Measurements from ENCODE around the gene NSUN6. TPM values are rescaled to one million over a fixed set of nuclear protein-coding genes. Genes with fewer than 3 reads are reported as not detected.

NSUN6 gene
- total RNA-seq, 1 experiment from 2014 or later: 15.1 TPM

DNA sequence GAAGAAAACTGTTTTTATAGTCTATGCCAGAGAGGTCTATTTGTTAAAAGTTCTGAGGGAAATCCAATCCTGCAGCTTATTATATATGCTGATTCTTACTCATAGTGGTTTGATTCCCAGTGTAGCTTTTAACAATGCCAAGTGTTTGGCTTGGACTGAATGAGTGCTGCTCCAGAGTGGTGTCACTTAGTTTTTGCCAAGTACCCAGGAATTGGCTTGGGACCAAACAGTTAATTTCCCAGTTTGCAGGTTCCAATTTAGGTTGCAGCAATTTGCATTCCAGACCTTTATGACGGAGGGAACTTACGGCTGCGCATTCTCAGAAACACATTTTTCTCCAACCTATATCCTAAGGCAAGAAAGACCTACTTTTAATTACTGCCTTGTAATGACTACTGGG, 32.4 kb downstream of the NSUN6 start:
- H3K9me3 Mint-ChIP-seq: no peaks in the 10 kb centered on the region
- ChIA-PET POLR2A (no interaction called here), CTCF (no interaction called here)
- TF ChIP-seq, protein P1, sequence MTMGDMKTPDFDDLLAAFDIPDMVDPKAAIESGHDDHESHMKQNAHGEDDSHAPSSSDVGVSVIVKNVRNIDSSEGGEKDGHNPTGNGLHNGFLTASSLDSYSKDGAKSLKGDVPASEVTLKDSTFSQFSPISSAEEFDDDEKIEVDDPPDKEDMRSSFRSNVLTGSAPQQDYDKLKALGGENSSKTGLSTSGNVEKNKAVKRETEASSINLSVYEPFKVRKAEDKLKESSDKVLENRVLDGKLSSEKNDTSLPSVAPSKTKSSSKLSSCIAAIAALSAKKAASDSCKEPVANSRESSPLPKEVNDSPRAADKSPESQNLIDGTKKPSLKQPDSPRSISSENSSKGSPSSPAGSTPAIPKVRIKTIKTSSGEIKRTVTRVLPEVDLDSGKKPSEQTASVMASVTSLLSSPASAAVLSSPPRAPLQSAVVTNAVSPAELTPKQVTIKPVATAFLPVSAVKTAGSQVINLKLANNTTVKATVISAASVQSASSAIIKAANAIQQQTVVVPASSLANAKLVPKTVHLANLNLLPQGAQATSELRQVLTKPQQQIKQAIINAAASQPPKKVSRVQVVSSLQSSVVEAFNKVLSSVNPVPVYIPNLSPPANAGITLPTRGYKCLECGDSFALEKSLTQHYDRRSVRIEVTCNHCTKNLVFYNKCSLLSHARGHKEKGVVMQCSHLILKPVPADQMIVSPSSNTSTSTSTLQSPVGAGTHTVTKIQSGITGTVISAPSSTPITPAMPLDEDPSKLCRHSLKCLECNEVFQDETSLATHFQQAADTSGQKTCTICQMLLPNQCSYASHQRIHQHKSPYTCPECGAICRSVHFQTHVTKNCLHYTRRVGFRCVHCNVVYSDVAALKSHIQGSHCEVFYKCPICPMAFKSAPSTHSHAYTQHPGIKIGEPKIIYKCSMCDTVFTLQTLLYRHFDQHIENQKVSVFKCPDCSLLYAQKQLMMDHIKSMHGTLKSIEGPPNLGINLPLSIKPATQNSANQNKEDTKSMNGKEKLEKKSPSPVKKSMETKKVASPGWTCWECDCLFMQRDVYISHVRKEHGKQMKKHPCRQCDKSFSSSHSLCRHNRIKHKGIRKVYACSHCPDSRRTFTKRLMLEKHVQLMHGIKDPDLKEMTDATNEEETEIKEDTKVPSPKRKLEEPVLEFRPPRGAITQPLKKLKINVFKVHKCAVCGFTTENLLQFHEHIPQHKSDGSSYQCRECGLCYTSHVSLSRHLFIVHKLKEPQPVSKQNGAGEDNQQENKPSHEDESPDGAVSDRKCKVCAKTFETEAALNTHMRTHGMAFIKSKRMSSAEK (CRISPR knock-in tag; IDR thresholded peaks at IDR 0.05; ENCODE audit: borderline replicate concordance): no peak
- TF ChIP-seq, protein P2, sequence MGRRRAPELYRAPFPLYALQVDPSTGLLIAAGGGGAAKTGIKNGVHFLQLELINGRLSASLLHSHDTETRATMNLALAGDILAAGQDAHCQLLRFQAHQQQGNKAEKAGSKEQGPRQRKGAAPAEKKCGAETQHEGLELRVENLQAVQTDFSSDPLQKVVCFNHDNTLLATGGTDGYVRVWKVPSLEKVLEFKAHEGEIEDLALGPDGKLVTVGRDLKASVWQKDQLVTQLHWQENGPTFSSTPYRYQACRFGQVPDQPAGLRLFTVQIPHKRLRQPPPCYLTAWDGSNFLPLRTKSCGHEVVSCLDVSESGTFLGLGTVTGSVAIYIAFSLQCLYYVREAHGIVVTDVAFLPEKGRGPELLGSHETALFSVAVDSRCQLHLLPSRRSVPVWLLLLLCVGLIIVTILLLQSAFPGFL (CRISPR knock-in tag; IDR thresholded peaks at IDR 0.05; ENCODE audit: borderline replicate concordance): no peak
- TF ChIP-seq, protein P3, sequence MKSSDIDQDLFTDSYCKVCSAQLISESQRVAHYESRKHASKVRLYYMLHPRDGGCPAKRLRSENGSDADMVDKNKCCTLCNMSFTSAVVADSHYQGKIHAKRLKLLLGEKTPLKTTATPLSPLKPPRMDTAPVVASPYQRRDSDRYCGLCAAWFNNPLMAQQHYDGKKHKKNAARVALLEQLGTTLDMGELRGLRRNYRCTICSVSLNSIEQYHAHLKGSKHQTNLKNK (CRISPR knock-in tag; IDR thresholded peaks at IDR 0.05): no peak
- TF ChIP-seq JAZF1 (CRISPR knock-in tag; IDR thresholded peaks at IDR 0.05) (no peak), ZNF671 (CRISPR knock-in tag; IDR thresholded peaks at IDR 0.05) (no peak)
- TF ChIP-seq, protein P4, sequence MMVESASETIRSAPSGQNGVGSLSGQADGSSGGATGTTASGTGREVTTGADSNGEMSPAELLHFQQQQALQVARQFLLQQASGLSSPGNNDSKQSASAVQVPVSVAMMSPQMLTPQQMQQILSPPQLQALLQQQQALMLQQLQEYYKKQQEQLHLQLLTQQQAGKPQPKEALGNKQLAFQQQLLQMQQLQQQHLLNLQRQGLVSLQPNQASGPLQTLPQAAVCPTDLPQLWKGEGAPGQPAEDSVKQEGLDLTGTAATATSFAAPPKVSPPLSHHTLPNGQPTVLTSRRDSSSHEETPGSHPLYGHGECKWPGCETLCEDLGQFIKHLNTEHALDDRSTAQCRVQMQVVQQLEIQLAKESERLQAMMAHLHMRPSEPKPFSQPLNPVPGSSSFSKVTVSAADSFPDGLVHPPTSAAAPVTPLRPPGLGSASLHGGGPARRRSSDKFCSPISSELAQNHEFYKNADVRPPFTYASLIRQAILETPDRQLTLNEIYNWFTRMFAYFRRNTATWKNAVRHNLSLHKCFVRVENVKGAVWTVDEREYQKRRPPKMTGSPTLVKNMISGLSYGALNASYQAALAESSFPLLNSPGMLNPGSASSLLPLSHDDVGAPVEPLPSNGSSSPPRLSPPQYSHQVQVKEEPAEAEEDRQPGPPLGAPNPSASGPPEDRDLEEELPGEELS (CRISPR knock-in tag; IDR thresholded peaks at IDR 0.05): no peak
- no peak for ATAC-seq
- no peak overlapping the region for H3K4me3 Mint-ChIP-seq
- DNase-seq (ENCODE audit: low spot score): no peak
- no peaks in the 10 kb centered on the region for H3K27me3 Mint-ChIP-seq (ENCODE audit: low read depth)
- H3K27ac Mint-ChIP-seq: no peak overlapping the region
- no peaks in the 10 kb centered on the region; the same call in 1 of the 2 replicates for H3K4me1 Mint-ChIP-seq
- peaks cover 26% of the 10 kb centered on the region for H3K36me3 Mint-ChIP-seq

DNA sequence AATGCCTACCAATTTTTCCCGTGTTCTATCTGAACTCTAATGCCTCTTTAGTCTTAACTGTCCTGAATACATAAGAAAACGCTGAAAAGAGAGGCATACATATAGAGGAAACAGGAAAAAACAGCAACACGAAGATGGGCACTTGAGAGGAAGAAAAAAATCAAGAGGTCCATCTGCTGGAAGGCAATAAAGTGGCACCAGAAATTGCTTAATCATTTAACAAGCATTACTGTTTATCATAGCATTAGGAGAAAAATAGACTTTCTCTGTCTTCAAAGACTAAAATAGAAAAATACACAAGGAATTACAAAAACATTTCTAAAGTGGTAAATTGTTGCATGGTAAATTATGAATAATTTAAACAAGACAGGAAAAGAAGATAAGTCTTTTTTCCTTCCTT, 35.0 kb downstream of the NSUN6 start:
- no peak for ATAC-seq
- ChIA-PET POLR2A (interaction anchor here (0.6 kb wide), 1 partner anchor 43 kb away, joined by 4 read pairs; the partner anchor contains the start of gene ARL5B), CTCF (interaction anchor here (0.7 kb wide), 1 partner anchor 114 kb away, joined by 3 read pairs; no protein-coding TSS in a partner anchor)
- Mint-ChIP-seq H3K4me1 (no peaks in the 10 kb centered on the region; the same call in 1 of the 2 replicates), H3K36me3 (peaks cover 35% of the 10 kb centered on the region), H3K4me3 (no peak overlapping the region), H3K9me3 (no peaks in the 10 kb centered on the region), H3K27me3 (ENCODE audit: low read depth) (no peaks in the 10 kb centered on the region), H3K27ac (no peak overlapping the region)
- DNase-seq (ENCODE audit: low spot score): no peak
- TF ChIP-seq, protein P5, sequence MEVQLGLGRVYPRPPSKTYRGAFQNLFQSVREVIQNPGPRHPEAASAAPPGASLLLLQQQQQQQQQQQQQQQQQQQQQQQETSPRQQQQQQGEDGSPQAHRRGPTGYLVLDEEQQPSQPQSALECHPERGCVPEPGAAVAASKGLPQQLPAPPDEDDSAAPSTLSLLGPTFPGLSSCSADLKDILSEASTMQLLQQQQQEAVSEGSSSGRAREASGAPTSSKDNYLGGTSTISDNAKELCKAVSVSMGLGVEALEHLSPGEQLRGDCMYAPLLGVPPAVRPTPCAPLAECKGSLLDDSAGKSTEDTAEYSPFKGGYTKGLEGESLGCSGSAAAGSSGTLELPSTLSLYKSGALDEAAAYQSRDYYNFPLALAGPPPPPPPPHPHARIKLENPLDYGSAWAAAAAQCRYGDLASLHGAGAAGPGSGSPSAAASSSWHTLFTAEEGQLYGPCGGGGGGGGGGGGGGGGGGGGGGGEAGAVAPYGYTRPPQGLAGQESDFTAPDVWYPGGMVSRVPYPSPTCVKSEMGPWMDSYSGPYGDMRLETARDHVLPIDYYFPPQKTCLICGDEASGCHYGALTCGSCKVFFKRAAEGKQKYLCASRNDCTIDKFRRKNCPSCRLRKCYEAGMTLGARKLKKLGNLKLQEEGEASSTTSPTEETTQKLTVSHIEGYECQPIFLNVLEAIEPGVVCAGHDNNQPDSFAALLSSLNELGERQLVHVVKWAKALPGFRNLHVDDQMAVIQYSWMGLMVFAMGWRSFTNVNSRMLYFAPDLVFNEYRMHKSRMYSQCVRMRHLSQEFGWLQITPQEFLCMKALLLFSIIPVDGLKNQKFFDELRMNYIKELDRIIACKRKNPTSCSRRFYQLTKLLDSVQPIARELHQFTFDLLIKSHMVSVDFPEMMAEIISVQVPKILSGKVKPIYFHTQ (CRISPR knock-in tag; IDR thresholded peaks at IDR 0.05): no peak
- TF ChIP-seq EMX1 (CRISPR knock-in tag; IDR thresholded peaks at IDR 0.05) (no peak), ZNF219 (CRISPR knock-in tag; IDR thresholded peaks at IDR 0.05; ENCODE audit: borderline replicate concordance) (no peak), CREM (CRISPR knock-in tag; IDR thresholded peaks at IDR 0.05) (no peak)
- TF ChIP-seq, protein P6, sequence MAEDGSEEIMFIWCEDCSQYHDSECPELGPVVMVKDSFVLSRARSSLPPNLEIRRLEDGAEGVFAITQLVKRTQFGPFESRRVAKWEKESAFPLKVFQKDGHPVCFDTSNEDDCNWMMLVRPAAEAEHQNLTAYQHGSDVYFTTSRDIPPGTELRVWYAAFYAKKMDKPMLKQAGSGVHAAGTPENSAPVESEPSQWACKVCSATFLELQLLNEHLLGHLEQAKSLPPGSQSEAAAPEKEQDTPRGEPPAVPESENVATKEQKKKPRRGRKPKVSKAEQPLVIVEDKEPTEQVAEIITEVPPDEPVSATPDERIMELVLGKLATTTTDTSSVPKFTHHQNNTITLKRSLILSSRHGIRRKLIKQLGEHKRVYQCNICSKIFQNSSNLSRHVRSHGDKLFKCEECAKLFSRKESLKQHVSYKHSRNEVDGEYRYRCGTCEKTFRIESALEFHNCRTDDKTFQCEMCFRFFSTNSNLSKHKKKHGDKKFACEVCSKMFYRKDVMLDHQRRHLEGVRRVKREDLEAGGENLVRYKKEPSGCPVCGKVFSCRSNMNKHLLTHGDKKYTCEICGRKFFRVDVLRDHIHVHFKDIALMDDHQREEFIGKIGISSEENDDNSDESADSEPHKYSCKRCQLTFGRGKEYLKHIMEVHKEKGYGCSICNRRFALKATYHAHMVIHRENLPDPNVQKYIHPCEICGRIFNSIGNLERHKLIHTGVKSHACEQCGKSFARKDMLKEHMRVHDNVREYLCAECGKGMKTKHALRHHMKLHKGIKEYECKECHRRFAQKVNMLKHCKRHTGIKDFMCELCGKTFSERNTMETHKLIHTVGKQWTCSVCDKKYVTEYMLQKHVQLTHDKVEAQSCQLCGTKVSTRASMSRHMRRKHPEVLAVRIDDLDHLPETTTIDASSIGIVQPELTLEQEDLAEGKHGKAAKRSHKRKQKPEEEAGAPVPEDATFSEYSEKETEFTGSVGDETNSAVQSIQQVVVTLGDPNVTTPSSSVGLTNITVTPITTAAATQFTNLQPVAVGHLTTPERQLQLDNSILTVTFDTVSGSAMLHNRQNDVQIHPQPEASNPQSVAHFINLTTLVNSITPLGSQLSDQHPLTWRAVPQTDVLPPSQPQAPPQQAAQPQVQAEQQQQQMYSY (CRISPR knock-in tag; IDR thresholded peaks at IDR 0.05): no peak
- TF ChIP-seq, protein P7, sequence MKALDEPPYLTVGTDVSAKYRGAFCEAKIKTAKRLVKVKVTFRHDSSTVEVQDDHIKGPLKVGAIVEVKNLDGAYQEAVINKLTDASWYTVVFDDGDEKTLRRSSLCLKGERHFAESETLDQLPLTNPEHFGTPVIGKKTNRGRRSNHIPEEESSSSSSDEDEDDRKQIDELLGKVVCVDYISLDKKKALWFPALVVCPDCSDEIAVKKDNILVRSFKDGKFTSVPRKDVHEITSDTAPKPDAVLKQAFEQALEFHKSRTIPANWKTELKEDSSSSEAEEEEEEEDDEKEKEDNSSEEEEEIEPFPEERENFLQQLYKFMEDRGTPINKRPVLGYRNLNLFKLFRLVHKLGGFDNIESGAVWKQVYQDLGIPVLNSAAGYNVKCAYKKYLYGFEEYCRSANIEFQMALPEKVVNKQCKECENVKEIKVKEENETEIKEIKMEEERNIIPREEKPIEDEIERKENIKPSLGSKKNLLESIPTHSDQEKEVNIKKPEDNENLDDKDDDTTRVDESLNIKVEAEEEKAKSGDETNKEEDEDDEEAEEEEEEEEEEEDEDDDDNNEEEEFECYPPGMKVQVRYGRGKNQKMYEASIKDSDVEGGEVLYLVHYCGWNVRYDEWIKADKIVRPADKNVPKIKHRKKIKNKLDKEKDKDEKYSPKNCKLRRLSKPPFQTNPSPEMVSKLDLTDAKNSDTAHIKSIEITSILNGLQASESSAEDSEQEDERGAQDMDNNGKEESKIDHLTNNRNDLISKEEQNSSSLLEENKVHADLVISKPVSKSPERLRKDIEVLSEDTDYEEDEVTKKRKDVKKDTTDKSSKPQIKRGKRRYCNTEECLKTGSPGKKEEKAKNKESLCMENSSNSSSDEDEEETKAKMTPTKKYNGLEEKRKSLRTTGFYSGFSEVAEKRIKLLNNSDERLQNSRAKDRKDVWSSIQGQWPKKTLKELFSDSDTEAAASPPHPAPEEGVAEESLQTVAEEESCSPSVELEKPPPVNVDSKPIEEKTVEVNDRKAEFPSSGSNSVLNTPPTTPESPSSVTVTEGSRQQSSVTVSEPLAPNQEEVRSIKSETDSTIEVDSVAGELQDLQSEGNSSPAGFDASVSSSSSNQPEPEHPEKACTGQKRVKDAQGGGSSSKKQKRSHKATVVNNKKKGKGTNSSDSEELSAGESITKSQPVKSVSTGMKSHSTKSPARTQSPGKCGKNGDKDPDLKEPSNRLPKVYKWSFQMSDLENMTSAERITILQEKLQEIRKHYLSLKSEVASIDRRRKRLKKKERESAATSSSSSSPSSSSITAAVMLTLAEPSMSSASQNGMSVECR (CRISPR knock-in tag; IDR thresholded peaks at IDR 0.05; ENCODE audit: borderline replicate concordance): no peak
- TF ChIP-seq, protein P8, sequence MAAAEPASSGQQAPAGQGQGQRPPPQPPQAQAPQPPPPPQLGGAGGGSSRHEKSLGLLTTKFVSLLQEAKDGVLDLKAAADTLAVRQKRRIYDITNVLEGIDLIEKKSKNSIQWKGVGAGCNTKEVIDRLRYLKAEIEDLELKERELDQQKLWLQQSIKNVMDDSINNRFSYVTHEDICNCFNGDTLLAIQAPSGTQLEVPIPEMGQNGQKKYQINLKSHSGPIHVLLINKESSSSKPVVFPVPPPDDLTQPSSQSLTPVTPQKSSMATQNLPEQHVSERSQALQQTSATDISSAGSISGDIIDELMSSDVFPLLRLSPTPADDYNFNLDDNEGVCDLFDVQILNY (CRISPR knock-in tag; IDR thresholded peaks at IDR 0.05): no peak

All from WTC11 (cell line).